HG02973 (cell line): ENCODE measurements around the gene NTN5.
"Not testable (repeated sequence)": the region's sequence is repeated elsewhere in the genome, so short reads cannot be mapped to it uniquely, and the experiment has no call there.

Source experiments
- ATAC-seq: cut with Tn5 transposase; IDR thresholded peaks from one replicate; pipeline ENCODE4 v1.9.1; 2021; ENCODE audit warnings: moderate library complexity; ENCODE audit not compliant: unreplicated experiment

Gene NTN5

GRCh38 chr19:48670699-48671445 lies 1.9 kb downstream of the NTN5 start:
- no peak for ATAC-seq

GRCh38 chr19:48669903-48670668 lies 2.7 kb downstream of the NTN5 start:
- ATAC-seq = no peak

GRCh38 chr19:48668761-48669160 lies 4.1 kb downstream of the NTN5 start:
- no peak for ATAC-seq

GRCh38 chr19:48668332-48668731 lies 4.5 kb downstream of the NTN5 start:
- ATAC-seq = no peak

GRCh38 chr19:48665786-48666185 lies 7.0 kb downstream of the NTN5 start:
- no peak for ATAC-seq

GRCh38 chr19:48664476-48664875 lies 8.3 kb downstream of the NTN5 start:
- no peak for ATAC-seq

GRCh38 chr19:48663667-48664066 lies 9.2 kb downstream of the NTN5 start:
- ATAC-seq = no peak

- no peak for ATAC-seq
Observed at GRCh38 chr19:48661711-48662090, 11.1 kb downstream of the NTN5 start.

GRCh38 chr19:48660852-48661710 lies 11.7 kb downstream of the NTN5 start:
- peak; percentile 75 for ATAC-seq

- no peak for ATAC-seq
Observed at GRCh38 chr19:48659768-48660167, 13.0 kb downstream of the NTN5 start.

- ATAC-seq = no peak
Observed at GRCh38 chr19:48658483-48658882, 14.3 kb downstream of the NTN5 start.

GRCh38 chr19:48657828-48658227 lies 15.0 kb downstream of the NTN5 start:
- not testable (repeated sequence) for ATAC-seq

- no peak for ATAC-seq
Observed at GRCh38 chr19:48656840-48657474, 15.9 kb downstream of the NTN5 start.

GRCh38 chr19:48654299-48655059 lies 18.3 kb downstream of the NTN5 start:
- ATAC-seq = no peak

GRCh38 chr19:48651683-48652048 lies 21.2 kb downstream of the NTN5 start:
- ATAC-seq = no peak

GRCh38 chr19:48650974-48651682 lies 21.7 kb downstream of the NTN5 start:
- ATAC-seq = no peak

- ATAC-seq = no peak
Observed at GRCh38 chr19:48648134-48648533, 24.7 kb downstream of the NTN5 start.

- ATAC-seq = no peak
Observed at GRCh38 chr19:48646722-48647216, 26.0 kb downstream of the NTN5 start.

- peak; percentile 72 for ATAC-seq
Observed at GRCh38 chr19:48646001-48646721, 26.7 kb downstream of the NTN5 start, which contains the start of gene CA11. TSS of gene CA11 (minus strand) at chr19:48646187. CDS start at chr19:48645632, 555 bp downstream.
